NCI-H2171 (cell line): Measurements from ENCODE around the gene FRMD4A.

Experiments used
- DNase-seq: peaks from one replicate; lab custom pipeline; 2025; lab: John Stamatoyannopoulos, UW

FRMD4A gene

GRCh38 chr10:13613519-13613918 lies 717.2 kb downstream of the FRMD4A start:
- no peak for DNase-seq

DNA sequence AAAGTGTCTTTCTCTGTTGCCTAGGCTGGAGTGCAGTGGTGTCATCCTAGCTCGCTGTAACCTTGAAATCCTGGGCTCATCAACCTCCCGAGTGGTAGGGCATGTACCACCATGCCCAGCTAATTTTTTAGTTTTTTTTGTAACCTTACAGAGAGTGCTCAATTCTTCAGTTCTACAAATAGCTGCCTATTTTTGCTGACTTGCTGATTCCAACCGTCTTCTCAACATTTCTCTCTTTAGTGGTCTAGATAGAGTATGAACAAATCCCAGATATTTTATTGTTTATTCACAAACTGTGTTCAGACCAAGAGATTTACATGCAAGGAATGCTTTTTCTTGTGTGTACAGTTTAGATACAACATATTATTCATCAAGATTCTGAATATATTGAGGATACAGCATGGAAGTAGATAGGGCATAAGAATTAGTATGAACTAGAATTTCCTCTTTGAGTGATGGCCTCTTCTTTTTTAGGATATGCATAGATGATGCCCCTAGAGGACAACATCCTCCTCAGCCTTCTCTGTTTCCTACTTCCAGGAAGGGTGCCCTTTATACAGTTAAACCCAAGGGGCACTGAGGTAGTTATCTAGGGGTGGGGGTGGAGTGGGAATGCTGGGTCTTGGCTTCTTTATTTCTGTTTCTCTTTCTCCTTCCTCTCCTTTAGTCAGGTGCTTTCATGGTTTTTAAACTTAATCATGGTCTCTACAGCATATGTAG lies 717.9 kb downstream of the FRMD4A start:
- DNase-seq = no peak

DNA sequence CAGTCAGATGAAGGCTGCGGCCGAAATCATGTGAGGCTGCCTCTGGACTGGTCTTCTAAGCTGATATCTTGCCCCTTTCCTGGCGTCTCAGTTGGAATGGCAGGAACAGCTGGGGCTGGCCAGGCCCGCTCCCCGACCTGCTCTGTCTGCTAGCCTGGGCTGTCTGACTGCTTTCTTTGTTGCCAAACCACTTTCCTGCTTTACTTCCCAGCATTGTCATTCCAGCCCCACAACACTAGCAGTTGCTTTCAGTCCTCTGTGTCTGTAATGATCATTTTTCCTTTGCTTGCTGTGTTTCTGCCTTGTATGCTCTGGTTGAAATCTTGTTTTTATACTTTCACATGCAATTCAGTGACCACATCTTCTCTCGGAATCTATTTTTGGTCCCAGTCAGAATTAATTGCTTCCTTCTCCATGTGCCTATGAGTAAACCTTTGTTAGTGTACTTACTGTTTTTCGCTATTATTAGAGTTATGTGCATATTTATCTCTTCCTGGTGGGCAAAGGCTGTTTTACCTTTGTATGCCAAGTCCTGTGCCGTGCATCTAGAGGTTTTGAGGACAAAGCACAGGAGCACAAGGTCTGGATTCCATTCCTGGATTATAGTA lies 722.4 kb downstream of the FRMD4A start:
- DNase-seq = no peak

DNA sequence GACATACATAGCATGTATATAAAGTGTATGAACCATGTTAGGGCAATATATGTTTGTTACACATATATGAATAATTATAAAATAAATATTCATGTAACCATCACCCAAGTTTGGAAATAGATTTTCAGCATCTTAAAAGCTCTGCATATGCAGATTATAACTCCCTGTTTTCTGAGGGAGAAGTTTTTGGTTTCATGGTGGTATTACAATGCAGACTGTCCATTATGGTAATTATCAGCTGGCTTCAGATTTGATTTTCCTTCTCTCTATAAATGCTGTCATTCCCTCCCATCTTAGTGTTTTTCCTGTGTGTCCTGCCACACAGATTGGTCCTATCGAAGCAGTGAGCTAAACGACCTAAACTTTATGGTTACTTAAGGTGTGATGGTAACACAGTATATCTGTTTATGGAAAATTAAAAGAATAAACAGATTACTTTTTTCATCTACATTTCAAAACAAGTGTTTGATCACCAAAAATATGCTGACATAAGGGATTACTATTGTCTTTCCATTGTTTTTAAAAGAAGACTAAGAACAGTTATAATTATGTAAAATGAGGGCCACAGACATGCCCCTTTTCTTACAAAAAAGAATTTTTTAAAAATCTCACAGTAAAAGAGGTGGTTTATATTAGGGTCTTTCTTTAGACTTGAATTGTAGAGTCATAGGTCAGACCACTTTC lies 726.2 kb downstream of the FRMD4A start:
- no peak for DNase-seq

- DNase-seq = no peak
Observed at GRCh38 chr10:13597909-13598308, 732.8 kb downstream of the FRMD4A start.

DNA sequence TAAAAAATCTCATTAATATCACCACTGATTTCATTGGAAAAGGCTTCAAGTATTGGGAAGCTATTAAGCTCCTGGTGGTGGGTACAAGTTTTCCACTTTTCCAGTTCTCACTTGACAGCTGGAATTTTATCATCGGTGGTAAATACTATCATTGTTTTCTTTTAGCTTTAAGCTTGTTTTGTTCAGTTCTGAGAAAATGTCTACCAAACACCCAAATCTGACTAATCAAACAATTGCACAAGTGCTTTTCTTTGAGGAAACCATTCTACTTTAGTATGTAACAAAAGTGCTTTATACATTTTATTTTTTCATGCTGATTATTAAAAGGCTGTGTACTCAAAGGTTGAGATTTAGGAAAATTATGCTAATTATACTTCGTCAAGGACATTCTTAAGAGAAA lies 736.1 kb downstream of the FRMD4A start:
- DNase-seq = no peak
